Mesodermal cell (in vitro differentiated cells): Measurements from ENCODE around the gene ASTN2.

Experiments
- H3K27ac ChIP-seq: 2 replicates; pipeline ENCODE4 v1.7.0; 2013; ENCODE audit warnings: mild to moderate bottlenecking, low read depth, low read length, moderate library complexity; ENCODE audit not compliant: severe bottlenecking
- H3K36me3 ChIP-seq: 2 replicates; pipeline ENCODE4 v1.7.1; 2013; ENCODE audit warnings: mild to moderate bottlenecking, low read length, moderate library complexity; ENCODE audit not compliant: control insufficient read depth, insufficient read depth
- H3K4me1 ChIP-seq: one replicate; pipeline ENCODE4 v1.7.1; 2013; ENCODE audit warnings: mild to moderate bottlenecking, low read length; ENCODE audit not compliant: insufficient read depth, control insufficient read depth, poor library complexity, severe bottlenecking
- H3K4me3 ChIP-seq: 2 replicates; pipeline ENCODE4 v1.7.0; 2013; ENCODE audit warnings: low read length, control low read depth, mild to moderate bottlenecking; ENCODE audit not compliant: insufficient read depth, poor library complexity, severe bottlenecking; ENCODE audit errors: extremely low read depth
- H3K9me3 ChIP-seq: 2 replicates; pipeline ENCODE4 v1.7.1; 2013; ENCODE audit warnings: mild to moderate bottlenecking, low read length, moderate library complexity; ENCODE audit not compliant: control insufficient read depth
- WGBS, 2 experiments: methylation state at CpG; one replicate each; pipeline ENCODE4 v1.1.5; 2013; ENCODE audit warnings: missing lambda C conversion rate in 2 of 2; ENCODE audit not compliant: insufficient coverage in 2 of 2; 5-methylcytosine and 5-hydroxymethylcytosine counted together

ASTN2 gene

DNA sequence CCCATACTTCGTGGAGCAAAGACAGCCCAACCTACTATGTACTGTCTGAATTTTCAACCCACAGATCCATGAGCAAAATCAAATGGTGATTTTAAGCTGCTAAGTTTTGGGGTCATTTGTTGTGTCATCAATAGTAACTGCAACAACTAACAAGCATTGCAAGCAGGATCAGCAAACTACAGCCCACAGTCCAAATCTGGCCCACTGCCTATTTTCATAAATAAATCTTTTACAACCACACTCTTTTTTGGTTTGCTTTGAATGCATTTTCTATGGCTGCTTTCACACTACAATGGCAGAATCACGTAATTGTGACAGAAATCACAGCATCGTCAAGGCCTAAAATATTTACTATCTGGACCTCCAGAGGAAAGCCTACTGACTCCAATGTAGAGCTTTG lies 964.9 kb downstream of the ASTN2 start:
- H3K4me1 ChIP-seq, result peaks cover 18% of the 10 kb centered on the region
- WGBS, 2 experiments, result 100% methylated on average over 2 of the region's 3 CpGs
- no peak overlapping the region for H3K4me3 ChIP-seq
- H3K9me3 ChIP-seq, result no peaks in the 10 kb centered on the region
- H3K36me3 ChIP-seq, result no peaks in the 10 kb centered on the region
- no peak overlapping the region for H3K27ac ChIP-seq

DNA sequence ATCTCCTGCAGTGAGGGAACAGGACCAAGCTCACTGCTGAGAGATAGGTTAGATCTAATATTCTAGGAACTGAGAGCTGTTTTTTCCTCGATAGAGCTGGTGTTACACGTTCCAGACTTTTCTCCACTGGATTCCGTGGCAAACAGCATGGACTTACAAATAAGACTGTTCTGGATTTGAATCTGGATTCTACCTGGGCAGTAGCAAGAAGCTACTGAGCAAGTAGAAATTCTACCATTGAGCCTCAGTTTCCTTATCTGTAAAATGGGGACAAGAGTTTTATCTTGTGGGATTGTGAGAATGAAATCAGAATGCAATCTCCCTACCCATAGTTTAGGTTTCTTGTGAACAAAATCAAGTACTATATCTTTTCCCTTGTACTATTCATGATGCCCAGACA lies 966.4 kb downstream of the ASTN2 start:
- Histone ChIP-seq H3K4me3 (no peak overlapping the region), H3K9me3 (no peaks in the 10 kb centered on the region), H3K4me1 (peaks cover 18% of the 10 kb centered on the region), H3K27ac (peak overlapping the region; percentile 43), H3K36me3 (no peaks in the 10 kb centered on the region)
- WGBS, 2 experiments, result 88 to 95% methylated on average over 3 of the region's 3 CpGs

DNA sequence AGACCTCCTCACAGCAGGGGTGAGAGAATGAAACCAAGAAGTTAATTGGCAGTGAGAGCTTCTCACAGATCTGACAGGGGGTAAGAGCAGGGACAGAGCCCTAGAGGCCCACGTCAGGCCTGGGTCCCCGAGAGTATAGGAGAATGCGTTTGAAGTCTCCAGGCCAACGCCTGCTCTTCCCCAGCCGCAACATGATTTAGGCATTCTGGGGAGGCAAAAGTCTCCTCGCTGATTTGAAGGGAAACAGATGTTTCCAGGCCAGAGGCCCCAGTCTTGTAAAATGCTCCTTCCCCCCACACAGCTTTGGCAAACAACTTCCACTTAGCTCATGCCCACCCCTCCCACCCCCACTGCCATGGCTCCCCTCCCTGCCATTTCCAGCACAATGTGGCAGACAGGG lies 966.9 kb downstream of the ASTN2 start:
- H3K27ac ChIP-seq, result peak overlapping the region; percentile 43
- H3K4me3 ChIP-seq, result no peak overlapping the region
- H3K9me3 ChIP-seq, result no peaks in the 10 kb centered on the region
- peaks cover 18% of the 10 kb centered on the region for H3K4me1 ChIP-seq
- H3K36me3 ChIP-seq, result no peaks in the 10 kb centered on the region
- 63 to 69% methylated on average over 6 of the region's 6 CpGs for WGBS, 2 experiments

DNA sequence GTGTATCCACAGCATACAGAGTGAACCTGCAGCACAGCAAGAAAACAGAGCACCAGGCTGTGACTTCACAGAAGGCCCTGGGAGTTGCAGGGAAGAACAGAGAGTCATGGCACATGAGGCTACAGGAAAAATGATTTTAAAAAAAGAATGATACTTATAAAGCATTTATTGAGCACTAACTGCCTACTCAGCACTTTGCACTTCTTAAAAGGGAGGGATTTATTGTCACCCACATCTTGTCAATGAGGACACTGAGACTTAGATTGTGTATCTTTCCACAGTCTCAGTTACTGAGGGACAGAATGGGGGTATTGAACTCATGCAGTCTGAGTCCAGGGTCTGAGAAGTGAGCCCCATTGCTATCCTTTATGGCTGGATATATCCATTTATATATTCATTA lies 972.3 kb downstream of the ASTN2 start:
- no peaks in the 10 kb centered on the region for H3K9me3 ChIP-seq
- H3K4me3 ChIP-seq, result no peak overlapping the region
- peaks cover 8% of the 10 kb centered on the region for H3K36me3 ChIP-seq
- H3K27ac ChIP-seq, result no peak overlapping the region
- peaks cover 4% of the 10 kb centered on the region for H3K4me1 ChIP-seq

DNA sequence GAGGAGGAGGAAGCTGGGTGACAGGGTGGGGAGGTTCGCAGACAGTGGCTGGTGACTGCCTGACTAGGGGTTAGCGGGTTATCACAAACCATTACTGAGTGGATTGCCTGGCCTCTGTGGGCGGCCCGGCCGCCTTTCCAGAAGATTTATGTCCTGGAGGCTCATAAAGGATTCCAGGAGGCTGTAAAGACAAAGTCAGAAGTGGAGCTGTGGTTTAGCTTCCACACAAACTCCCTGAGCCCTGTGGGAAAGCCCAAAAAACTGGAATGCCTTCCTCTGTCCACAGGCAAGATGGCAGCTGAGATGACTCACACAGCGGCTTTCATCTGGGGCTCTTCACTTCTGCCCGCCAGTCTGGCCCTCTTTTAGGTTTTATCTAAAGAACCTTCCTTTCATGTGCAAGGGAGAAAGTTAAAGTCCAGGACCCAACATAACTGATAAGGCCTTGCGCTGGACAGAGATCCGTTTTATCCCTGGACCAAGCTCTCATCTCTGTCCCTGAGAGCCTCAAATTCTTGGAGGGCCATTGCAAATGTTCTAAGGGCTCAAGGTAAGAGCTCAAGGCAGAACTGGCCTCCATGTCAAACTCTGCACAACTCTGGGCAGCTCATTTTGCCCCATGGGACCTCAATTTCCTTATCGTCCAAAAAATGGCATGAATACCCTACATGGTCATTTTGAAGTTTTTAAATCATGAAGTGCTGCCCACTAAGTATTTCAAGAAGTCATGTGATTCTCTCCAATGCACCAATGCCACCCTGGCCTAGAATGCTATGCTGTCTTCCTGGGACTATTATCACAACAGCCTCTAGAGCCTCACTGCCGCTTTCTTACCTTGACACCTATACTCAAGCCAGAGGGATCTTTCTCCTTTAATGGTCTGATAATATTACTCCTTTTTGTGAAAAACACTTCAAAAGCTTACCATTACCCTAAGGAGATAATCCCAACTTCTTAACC lies 977.2 kb downstream of the ASTN2 start:
- Histone ChIP-seq H3K27ac (peak overlapping the region; percentile 73), H3K4me3 (no peak overlapping the region), H3K4me1 (peaks cover 8% of the 10 kb centered on the region), H3K36me3 (peaks cover 8% of the 10 kb centered on the region), H3K9me3 (no peaks in the 10 kb centered on the region)
- 87 to 90% methylated on average over 9 of the region's 11 CpGs for WGBS, 2 experiments

DNA sequence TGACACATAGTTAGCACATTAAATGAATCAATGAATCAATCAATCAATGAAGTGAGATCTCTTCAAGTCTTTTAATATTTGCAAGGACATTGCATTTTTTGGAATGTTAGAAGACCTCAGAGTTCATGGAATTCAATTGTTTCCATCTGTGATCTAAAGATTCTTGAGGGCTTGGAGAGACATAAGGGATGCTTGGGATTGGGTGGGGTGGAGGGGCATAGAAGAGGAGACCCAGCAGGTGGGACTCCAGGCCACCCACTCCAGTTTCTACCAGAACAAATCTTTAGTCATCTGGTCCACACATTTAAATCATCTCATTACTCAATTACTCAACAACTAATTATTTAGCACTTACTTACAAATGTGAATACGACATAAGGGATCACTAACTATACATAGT lies 978.7 kb downstream of the ASTN2 start:
- no CpG with 5 or more reads among the region's 1 CpG for WGBS, 2 experiments
- Histone ChIP-seq H3K9me3 (no peaks in the 10 kb centered on the region), H3K27ac (no peak overlapping the region), H3K36me3 (peaks cover 6% of the 10 kb centered on the region), H3K4me1 (peaks cover 8% of the 10 kb centered on the region), H3K4me3 (no peak overlapping the region)

DNA sequence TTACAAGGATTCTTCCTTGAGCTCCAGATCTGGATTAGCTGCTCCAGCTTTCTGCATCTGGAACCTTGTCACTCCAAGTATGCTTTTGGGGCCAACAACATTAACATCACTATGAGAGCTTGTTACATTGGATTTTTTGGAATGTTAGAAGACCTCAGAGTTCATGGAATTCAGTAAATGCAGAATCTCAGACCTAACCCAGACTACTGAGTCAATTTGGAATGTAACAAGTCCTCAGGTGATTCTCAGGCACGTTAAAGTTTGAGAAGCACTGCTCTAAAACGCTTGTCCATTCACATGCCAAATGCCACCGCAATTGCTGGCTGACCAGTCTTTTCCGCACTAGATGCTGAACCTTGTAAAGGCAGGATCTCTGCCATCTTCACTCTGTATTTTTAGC lies 979.2 kb downstream of the ASTN2 start:
- WGBS, 2 experiments, result 77 to 79% methylated on average over 4 of the region's 4 CpGs
- H3K4me1 ChIP-seq, result peaks cover 8% of the 10 kb centered on the region
- H3K9me3 ChIP-seq, result no peaks in the 10 kb centered on the region
- no peak overlapping the region for H3K27ac ChIP-seq
- H3K4me3 ChIP-seq, result no peak overlapping the region
- H3K36me3 ChIP-seq, result peaks cover 2% of the 10 kb centered on the region

DNA sequence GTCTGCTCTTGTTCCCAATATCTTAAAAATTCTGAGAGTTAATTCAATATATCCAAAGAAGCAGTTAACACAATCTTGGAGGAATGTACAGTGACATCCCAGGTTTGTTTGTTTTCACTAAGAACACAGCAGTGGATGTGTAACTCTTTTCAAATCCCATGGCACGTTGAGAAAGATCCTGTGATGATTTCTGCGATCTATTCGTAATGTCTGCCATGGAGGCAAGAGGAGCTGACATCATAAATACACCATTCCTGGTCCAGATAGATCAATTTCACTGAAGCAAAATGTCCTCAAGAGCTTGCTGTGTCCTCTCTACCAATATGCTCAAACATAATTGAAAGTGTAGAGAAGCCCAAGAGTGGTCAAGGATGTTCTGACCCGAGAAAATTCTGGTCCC lies 980.5 kb downstream of the ASTN2 start:
- H3K27ac ChIP-seq, result no peak overlapping the region
- no peaks in the 10 kb centered on the region for H3K9me3 ChIP-seq
- peaks cover 4% of the 10 kb centered on the region for H3K4me1 ChIP-seq
- no peaks in the 10 kb centered on the region for H3K36me3 ChIP-seq
- no peak overlapping the region for H3K4me3 ChIP-seq
- 95 to 96% methylated on average over 3 to 4 of the region's 4 CpGs for WGBS, 2 experiments

DNA sequence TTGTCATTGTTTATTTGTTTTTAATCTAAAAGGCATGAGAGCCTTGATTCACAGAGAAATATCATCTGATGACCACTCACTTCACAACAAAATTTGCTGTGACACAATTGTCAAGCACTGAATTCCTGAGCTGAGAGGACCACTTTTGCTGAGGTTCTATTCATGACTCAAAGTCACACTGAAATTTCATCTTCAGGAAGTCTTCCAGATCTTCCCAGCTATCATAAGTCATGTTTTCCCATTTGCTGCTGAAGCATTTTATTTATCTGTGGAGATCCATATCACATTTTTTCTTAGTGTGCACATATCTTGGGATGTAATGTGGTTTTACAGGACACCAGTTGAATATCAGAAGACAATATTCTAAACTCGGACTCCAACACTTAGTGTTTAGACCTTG lies 982.8 kb downstream of the ASTN2 start:
- no peak overlapping the region for H3K27ac ChIP-seq
- H3K9me3 ChIP-seq, result no peaks in the 10 kb centered on the region
- H3K36me3 ChIP-seq, result no peaks in the 10 kb centered on the region
- no peak overlapping the region for H3K4me3 ChIP-seq
- no peaks in the 10 kb centered on the region for H3K4me1 ChIP-seq
- no CpG with 5 or more reads among the region's 1 CpG for WGBS, 2 experiments

DNA sequence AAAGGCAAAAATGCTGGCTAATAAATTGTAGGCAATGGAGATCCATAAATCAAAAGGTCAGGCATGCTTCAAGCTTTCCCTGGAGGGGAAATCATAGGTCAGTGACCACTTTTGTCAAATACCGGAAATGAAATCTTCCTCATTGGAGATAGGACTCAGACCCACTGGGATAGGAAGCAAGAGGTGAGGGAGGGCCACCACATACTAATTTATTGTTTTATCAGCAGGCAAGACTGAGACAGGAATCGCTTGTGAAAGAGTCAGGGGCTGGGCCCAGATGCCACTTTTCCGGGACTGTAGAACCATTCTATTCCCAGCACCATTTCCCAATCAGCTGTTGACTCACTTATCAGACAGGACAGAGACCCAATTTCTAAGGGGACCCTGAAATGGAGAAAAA lies 984.0 kb downstream of the ASTN2 start:
- H3K27ac ChIP-seq, result no peak overlapping the region
- H3K9me3 ChIP-seq, result no peaks in the 10 kb centered on the region
- 100% methylated on average over 1 of the region's 3 CpGs for WGBS, 2 experiments
- H3K36me3 ChIP-seq, result no peaks in the 10 kb centered on the region
- H3K4me3 ChIP-seq, result no peak overlapping the region
- H3K4me1 ChIP-seq, result no peaks in the 10 kb centered on the region

DNA sequence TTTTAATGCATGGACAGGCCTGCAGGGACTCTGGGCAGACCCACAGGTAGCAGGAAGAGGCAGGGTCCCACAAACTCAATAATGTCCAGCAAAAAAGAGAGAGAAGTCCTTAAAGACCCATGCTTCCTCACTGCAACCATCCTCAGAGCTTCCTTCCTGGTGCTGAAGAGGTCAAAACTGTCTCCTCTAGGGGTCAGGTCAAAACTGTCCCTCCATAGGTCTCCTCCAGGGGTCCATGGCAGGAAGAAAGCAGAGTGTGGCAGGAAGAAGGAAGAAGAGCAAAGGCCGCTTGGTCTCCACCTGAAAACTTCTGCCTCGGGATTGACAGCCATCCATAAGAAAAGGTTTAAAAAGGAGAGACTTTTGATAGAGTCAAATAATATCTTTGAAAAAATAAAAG lies 989.6 kb downstream of the ASTN2 start:
- Histone ChIP-seq H3K36me3 (no peaks in the 10 kb centered on the region), H3K4me1 (no peaks in the 10 kb centered on the region), H3K4me3 (no peak overlapping the region), H3K9me3 (no peaks in the 10 kb centered on the region), H3K27ac (no peak overlapping the region)
- no CpG with 5 or more reads among the region's 2 CpGs for WGBS, 2 experiments
